Stimulated activated CD8-positive, alpha-beta memory T cell treated with anti-CD3 and anti-CD28 coated beads, Interleukin-4, amount 100 ng/mL, for 4 hours (primary cell): Measurements from ENCODE around the gene KCNAB2.

ENCODE experiments used
- DNase-seq, 2 donors: peaks; one replicate each; pipeline ENCODE4 v3.0.0-alpha.2; 2020; ENCODE audit warnings: low read depth in 2 of 2, low spot score in 1 of 2

KCNAB2 gene

GRCh38 chr1:6029351-6029750, 16.3 kb upstream of the KCNAB2 start:
- no peak for DNase-seq

GRCh38 chr1:6030132-6030531, 15.6 kb upstream of the KCNAB2 start:
- no peak for DNase-seq

- no peak for DNase-seq
These were observed 15.0 kb upstream of the KCNAB2 start for GRCh38 chr1:6030547-6031261.

- no peak for DNase-seq
These were observed 12.6 kb upstream of the KCNAB2 start for GRCh38 chr1:6033124-6033523.

- no peak for DNase-seq
These were observed 11.5 kb upstream of the KCNAB2 start for GRCh38 chr1:6033986-6034749.

GRCh38 chr1:6034750-6035096, 11.0 kb upstream of the KCNAB2 start:
- no peak for DNase-seq

GRCh38 chr1:6035303-6035702, 10.4 kb upstream of the KCNAB2 start:
- DNase-seq, result no peak

- no peak for DNase-seq
These were observed 10.0 kb upstream of the KCNAB2 start for GRCh38 chr1:6035719-6036118.

- DNase-seq, result no peak
These were observed 8.3 kb upstream of the KCNAB2 start for GRCh38 chr1:6037338-6037762.

- DNase-seq, result no peak
These were observed 7.1 kb upstream of the KCNAB2 start for GRCh38 chr1:6038603-6039002.

GRCh38 chr1:6039031-6039430, 6.7 kb upstream of the KCNAB2 start:
- DNase-seq, result no peak

- no peak for DNase-seq
These were observed 5.2 kb upstream of the KCNAB2 start for GRCh38 chr1:6040444-6040843.

GRCh38 chr1:6040861-6041415, 4.8 kb upstream of the KCNAB2 start:
- DNase-seq, result no peak

GRCh38 chr1:6041432-6042062, 4.1 kb upstream of the KCNAB2 start:
- DNase-seq, result no peak

- no peak for DNase-seq
These were observed 2.1 kb upstream of the KCNAB2 start for GRCh38 chr1:6043561-6043960.

- DNase-seq, result no peak
These were observed 1.1 kb upstream of the KCNAB2 start for GRCh38 chr1:6044481-6045109.

- DNase-seq, result no peak
These were observed 582 bp upstream of the KCNAB2 start for GRCh38 chr1:6045110-6045502.

- DNase-seq, result no peak
These were observed 591 bp downstream of the KCNAB2 start for GRCh38 chr1:6046279-6046678.

GRCh38 chr1:6048179-6048867, 2.6 kb downstream of the KCNAB2 start:
- no peak for DNase-seq

- DNase-seq, result no peak
These were observed 3.7 kb downstream of the KCNAB2 start for GRCh38 chr1:6049419-6049818.

- DNase-seq, result no peak
These were observed 5.7 kb downstream of the KCNAB2 start for GRCh38 chr1:6051423-6051822.
